GM10266 (cell line): ENCODE measurements around the gene PLXNB2.

Source experiments
- DNase-seq: peaks from one replicate; pipeline ENCODE4 v3.0.0; 2012; ENCODE audit errors: extremely low spot score
- TF ChIP-seq, protein P1 (sequence below): IDR thresholded peaks from 2 replicates; pipeline ENCODE4 v1.5.1; 2012; ENCODE audit warnings: mild to moderate bottlenecking, low read depth; ENCODE audit not compliant: control insufficient read depth, insufficient read depth; ENCODE audit errors: missing control alignments

PLXNB2 gene

DNA sequence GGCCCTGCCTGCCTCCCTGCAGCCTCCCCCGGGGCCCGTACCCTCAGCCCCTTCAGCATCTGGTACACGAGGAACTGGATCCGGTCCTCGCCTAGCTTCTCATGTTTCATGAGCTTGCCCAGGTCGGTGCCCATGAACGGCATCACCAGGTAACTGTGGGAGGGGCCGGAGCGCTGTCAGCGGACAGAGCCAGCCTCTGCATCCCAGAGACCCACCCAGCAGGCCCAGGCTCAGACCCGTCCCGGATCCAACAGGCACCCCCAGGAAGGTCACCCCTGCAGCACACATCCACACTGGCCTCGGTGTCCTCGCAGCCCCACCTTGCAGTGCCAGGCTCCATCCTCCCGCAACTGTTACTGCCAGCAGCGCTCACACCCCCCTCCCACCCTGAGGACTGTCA is 50.4 kb downstream of the PLXNB2 start:
- no peak for DNase-seq
- TF ChIP-seq, protein P1, sequence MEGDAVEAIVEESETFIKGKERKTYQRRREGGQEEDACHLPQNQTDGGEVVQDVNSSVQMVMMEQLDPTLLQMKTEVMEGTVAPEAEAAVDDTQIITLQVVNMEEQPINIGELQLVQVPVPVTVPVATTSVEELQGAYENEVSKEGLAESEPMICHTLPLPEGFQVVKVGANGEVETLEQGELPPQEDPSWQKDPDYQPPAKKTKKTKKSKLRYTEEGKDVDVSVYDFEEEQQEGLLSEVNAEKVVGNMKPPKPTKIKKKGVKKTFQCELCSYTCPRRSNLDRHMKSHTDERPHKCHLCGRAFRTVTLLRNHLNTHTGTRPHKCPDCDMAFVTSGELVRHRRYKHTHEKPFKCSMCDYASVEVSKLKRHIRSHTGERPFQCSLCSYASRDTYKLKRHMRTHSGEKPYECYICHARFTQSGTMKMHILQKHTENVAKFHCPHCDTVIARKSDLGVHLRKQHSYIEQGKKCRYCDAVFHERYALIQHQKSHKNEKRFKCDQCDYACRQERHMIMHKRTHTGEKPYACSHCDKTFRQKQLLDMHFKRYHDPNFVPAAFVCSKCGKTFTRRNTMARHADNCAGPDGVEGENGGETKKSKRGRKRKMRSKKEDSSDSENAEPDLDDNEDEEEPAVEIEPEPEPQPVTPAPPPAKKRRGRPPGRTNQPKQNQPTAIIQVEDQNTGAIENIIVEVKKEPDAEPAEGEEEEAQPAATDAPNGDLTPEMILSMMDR: no peak

DNA sequence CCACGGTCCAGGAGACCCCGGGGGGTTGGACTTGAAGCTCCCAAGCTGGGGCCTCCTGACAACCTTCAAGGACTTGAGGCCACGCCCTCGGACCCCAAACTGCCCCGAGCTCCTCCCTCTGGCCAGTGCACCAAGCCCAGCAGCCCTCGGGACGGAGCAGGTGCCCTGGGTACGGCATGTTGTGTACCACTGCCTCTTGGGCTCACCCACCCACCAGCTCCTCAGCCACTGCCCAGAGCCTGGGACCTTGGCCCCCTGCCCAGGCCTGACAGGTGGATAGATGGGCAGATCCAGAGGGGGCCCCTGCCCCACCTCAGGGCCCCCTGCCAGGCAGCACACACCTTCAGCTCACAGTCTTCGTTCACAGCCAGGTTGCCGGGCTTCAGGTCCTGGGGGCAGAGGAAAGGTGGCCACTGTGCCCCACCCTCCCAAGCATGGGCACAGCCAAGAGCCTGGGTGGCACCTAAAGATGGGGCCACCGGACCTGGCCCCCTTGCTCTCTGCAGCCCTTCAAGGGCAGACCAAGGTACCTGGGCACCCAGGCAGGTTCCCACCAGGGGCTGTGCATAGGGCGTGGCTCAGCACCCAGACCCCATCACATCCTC is 51.1 kb downstream of the PLXNB2 start:
- TF ChIP-seq, protein P1: no peak
- no peak for DNase-seq

DNA sequence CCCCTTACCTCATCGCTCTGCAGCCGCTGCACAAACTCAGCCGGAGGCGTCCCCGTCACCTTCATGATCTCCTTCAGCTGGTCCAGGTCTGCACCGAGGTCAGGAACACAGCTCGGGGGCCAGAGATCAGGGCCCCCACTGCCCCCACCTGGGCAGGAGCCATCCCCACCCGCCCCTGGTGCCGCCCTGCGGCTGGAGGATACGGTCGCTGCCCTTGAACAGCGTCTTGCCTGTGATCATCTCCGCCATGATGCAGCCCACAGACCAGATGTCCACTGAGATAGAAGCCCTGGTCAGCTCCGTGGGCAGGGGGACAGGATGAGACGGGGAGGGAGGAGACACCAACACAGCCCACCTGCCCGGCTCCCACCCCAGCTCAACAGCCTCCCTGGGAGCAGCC is 51.8 kb downstream of the PLXNB2 start:
- DNase-seq: no peak
- TF ChIP-seq, protein P1: no peak

DNA sequence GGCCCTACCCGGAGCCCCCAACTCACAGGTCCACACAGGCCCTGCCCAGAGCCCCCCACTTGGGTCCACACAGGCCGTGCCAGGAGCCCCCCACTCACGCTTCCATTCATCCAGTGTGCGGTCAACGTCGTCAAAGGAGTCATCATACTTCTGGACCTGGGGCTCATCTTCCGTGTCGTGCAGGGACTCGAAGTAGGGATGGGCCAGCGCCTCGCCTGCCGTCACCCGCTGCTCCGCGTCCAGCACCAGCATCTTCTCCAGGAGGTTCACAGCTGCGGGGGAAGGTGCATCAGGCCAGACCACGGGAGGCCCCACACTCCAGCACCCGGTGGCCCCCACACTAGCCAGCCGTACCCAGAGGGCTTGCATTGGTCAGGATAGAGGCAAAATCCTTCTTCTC is 52.3 kb downstream of the PLXNB2 start:
- DNase-seq: no peak
- TF ChIP-seq, protein P1: no peak

DNA sequence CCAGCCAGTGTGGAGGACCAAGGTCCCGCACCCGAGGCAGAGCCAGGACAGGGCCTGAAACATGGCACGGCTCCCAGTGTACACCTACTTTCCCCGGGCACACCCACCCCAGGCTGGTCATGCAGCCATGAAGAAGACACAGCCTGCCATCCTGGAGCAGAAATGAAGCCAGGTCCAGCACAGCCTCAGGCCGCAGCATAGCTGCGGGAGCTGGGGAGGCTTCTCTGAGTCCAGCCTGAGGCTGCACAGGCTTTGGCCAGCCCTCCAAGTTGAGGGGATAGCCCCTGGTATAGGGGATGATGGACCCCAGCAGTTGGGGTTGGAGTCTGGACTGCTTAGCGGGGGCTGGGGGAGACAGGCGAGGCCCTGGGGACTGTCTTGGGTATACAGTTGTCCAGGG is 53.5 kb downstream of the PLXNB2 start:
- TF ChIP-seq, protein P1: no peak
- no peak for DNase-seq

DNA sequence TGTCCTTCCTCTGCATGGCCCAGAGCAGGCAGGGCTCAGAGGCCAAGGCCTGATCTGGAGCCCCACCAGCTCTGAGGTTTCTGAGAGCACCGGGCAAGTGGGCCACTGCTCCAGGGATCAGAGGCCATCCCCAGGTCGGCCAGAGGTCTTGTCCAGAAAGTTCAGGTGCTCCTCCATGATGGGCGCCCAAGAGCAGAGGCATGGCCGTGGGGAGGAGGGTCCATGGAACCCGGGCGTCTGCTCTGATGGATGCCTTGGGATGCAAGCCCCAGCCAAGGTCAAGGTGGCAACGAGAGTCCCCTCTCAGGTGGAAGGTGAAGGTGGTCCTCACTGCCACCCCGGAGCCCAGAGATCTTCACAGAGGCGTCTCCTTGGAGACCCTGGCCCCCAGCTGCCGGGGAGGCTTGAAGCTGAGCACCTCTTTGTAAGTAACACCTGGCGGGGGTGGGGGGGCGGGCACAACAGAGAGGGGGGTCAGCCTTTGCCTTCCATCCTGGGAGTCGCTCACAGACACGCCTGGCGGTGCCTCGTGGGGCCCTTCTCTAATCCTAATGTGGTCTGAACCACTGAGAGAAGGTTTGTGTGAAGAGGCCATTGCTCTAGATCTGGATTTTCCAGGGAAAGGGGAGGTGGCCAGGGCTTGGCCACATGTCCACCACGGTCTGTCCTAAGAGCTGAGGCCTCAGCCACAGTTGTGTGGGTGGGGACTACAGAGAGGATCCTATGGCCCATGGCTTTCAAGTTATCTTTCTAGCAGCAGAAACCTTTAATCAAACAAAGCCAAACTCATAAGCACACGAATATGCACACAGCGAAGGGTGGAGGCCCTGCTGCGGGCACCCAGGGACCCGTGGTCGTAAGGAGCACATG is 54.2 kb downstream of the PLXNB2 start:
- TF ChIP-seq, protein P1: no peak
- DNase-seq: no peak
